Measurements from ENCODE around the gene RBMS1.

The RBMS1 gene

DNA sequence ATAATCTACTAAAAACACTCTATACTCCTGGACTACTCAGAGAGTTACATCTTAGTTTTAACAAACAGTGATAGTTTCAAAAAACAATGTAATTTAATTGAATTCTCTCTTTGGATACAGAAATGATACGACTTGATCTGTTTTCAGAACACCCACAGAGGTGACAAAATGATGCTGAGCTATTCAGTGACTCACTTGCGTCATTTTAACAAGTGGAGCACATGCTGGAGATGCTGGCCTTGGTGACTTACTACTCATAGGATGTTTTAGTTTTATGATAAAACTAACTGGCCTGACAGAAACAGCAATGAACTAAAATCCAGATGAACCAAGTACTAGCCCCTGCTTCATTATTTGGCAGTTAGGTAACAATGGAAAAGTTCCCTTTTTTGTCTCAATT lies 192.2 kb downstream of the RBMS1 start:
- no peak for DNase-seq (ENCODE audit: low read depth)

GRCh38 chr2:160300203-160300602 lies 193.4 kb downstream of the RBMS1 start:
- DNase-seq (ENCODE audit: low read depth): no peak

- no peak for DNase-seq (ENCODE audit: low read depth)
Observed at GRCh38 chr2:160299540-160299939, 194.1 kb downstream of the RBMS1 start.

DNA sequence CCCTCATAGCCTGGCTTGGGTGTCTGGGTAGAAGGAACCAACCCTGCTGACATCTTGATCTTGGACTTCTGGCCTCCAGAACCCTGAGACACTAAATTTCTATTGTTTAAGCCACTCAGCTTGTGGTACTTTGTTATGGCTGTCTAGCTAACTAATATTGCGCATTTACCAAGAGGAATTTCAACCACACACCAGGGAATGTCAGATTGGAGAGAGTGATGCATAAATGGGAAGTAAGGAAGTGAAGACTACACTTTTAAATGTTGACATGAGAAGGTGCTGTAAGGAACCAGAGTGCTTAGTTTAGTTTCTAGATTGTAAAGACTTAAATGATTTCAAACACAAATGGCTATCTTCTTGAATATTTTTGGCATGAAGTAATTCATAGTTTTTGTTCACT lies 194.6 kb downstream of the RBMS1 start:
- DNase-seq (ENCODE audit: low read depth): no peak

DNA sequence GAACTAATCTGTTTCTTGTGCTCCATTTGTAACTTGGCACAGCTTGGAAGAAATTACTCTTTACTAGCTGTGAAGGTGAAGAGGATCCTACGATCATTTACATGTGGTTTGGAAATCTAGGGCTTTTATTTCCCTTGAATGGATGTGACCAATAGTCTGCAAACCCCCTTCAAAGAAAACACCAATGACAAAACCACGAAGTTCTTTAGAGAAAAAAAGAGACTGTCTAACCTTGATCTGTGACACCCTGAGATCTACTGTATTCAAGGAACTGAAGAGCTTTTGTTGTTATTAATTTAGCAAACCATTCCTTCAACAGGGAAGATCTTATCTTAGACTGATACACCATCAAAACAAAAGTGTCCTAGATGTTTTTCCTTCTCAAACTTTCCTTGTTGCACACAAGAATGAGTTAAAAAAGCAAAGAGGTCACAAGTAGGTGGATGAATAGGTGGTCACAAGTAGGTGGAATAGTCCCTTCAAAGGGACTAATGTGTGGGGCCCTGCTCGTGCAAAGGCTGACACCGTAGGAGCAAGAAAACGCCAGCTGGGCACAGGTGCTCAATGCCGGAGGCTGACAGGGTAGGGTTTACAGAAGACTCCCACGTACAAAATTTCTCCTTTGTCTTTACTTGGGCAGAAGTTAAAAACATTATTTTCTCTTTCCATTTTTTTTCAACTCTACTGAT lies 197.9 kb downstream of the RBMS1 start:
- DNase-seq (ENCODE audit: low read depth): no peak

GRCh38 chr2:160294889-160295288 lies 198.7 kb downstream of the RBMS1 start:
- DNase-seq (ENCODE audit: low read depth): no peak

- DNase-seq (ENCODE audit: low read depth): peak; percentile 29
Observed at GRCh38 chr2:160294339-160294803, 199.2 kb downstream of the RBMS1 start.

DNA sequence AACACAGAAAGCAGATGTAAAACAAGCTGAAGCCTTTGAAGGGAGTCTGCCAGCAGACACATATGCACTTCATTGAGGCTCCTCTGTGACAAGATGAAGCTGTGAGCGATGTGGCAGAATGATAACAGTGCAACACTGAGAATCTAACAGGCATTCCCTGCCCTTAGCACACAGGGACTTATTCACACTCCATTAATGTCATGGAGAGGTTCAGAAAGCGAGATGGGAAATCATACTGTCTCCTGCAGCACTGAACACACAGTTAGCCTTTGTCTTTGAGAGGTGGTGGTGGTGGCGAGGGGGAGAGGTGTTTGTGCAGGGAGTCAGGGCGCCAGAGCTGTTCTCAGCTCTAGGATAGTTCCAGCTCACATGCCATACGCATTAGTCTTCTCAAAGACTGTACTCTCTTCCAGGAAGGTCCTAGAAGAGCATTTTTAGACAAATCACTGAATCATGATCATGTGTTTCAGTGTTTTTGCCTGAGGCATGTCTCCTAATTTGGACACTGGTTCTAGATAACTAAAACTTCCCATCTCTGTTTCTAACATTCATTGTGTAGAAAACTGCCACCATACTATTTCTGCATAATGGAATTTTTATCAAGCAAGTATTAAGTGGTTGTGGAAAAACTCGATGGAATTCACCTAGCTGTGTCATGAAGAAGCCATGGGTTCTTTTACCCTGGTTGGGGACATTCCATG lies 200.1 kb downstream of the RBMS1 start:
- DNase-seq (ENCODE audit: low read depth): no peak

- DNase-seq (ENCODE audit: low read depth): no peak
Observed at GRCh38 chr2:160292225-160292624, 201.4 kb downstream of the RBMS1 start.

- DNase-seq (ENCODE audit: low read depth): no peak
Observed at GRCh38 chr2:160291382-160291781, 202.2 kb downstream of the RBMS1 start.

DNA sequence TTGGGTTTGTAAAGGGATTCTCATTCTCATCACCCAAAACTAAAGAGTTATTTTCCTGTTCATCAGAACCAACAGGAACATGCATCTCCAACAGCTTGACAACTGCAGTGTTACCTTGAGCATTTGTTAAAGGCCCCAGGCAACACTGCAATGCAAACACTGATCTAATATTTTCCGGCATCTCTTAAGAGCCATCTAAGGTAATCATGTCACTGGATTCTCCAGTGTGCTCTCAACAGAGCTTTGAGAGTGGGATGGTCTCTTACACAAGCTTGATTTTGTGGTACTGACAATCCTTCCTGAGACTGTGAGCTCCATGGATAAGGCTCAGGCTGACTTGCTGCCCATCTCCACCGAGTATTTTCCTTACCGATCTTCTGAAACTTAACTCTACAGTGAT lies 203.0 kb downstream of the RBMS1 start:
- no peak for DNase-seq (ENCODE audit: low read depth)

- DNase-seq (ENCODE audit: low read depth): no peak
Observed at GRCh38 chr2:160289831-160290230, 203.8 kb downstream of the RBMS1 start.

GRCh38 chr2:160289126-160289525 lies 204.5 kb downstream of the RBMS1 start:
- no peak for DNase-seq (ENCODE audit: low read depth)

- DNase-seq (ENCODE audit: low read depth): no peak
Observed at GRCh38 chr2:160288324-160288723, 205.3 kb downstream of the RBMS1 start.

- DNase-seq (ENCODE audit: low read depth): no peak
Observed at GRCh38 chr2:160287476-160287875, 206.1 kb downstream of the RBMS1 start.

GRCh38 chr2:160286551-160286950 lies 207.1 kb downstream of the RBMS1 start:
- no peak for DNase-seq (ENCODE audit: low read depth)

- no peak for DNase-seq (ENCODE audit: low read depth)
Observed at GRCh38 chr2:160283675-160284074, 209.9 kb downstream of the RBMS1 start.

- no peak for DNase-seq (ENCODE audit: low read depth)
Observed at GRCh38 chr2:160282063-160282580, 211.5 kb downstream of the RBMS1 start.

- no peak for DNase-seq (ENCODE audit: low read depth)
Observed at GRCh38 chr2:160281213-160281612, 212.4 kb downstream of the RBMS1 start.

GRCh38 chr2:160279813-160280465 lies 213.7 kb downstream of the RBMS1 start:
- no peak for DNase-seq (ENCODE audit: low read depth)

DNA sequence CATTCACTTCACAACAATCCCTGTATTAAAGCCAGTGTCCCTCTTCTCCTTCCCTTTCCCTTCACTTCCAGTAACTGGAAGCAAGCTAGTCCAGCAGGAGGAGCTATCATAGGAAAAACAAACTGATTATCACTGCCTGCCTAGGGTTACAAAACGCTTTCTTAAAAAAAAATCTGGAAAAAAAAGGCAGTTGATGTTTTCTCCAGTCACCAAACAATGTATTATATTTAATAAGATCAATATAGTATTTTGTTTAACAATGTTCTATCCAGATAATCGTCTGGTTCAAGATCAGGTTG lies 214.8 kb downstream of the RBMS1 start:
- DNase-seq (ENCODE audit: low read depth): no peak

GRCh38 chr2:160278101-160278878 lies 215.3 kb downstream of the RBMS1 start:
- no peak for DNase-seq (ENCODE audit: low read depth)
